A549 (cell line): ENCODE results near the gene HPGD. TPM values are rescaled to one million over a fixed set of nuclear protein-coding genes. Genes with fewer than 3 reads are reported as not detected.

Experiments
- polyA plus RNA-seq, 4 experiments: library from polyadenylated mRNA; depleted of rRNA in 3 of 4; stranded (reverse); fragments of >200 nt; fragmentation: RNase III in 1 of 4; extraction: RNeasy Plus Mini Kit Qiagen cat#74134 plus additional on column Dnase treatment in 1 of 4; gene quantifications; 2 replicates in 3 of 4; 3 replicates in 1 of 4; pipeline ENCODE4 v1.2.3, GENCODE V29; 2011 to 2017

HPGD gene
- polyA plus RNA-seq, 2 of the 4 experiments (the other 2 are of a cell fraction) = 114 to 127 TPM

Other genes with a start within 250 kb of the HPGD start
- 19.5 and 21.0 TPM in 2 replicates for gene FBXO8, start 238.8 kb downstream of the HPGD start, polyA plus RNA-seq (2011; rRNA removed)
- 7.6 to 10.3 TPM (median 8.1 TPM) in 3 replicates for gene FBXO8, start 238.8 kb downstream of the HPGD start, polyA plus RNA-seq (2017; fragmentation: RNase III; extraction: RNeasy Plus Mini Kit Qiagen cat#74134 plus additional on column Dnase treatment)
- gene CEP44, start 238.6 kb downstream of the HPGD start, polyA plus RNA-seq (2011; rRNA removed) = 12.0 and 14.1 TPM in 2 replicates
- gene CEP44, start 238.6 kb downstream of the HPGD start, polyA plus RNA-seq (2017; fragmentation: RNase III; extraction: RNeasy Plus Mini Kit Qiagen cat#74134 plus additional on column Dnase treatment) = 5.6 to 8.0 TPM (median 6.4 TPM) in 3 replicates